Activated CD8-positive, alpha-beta memory T cell treated with anti-CD3 and anti-CD28 coated beads, Interleukin-2, amount 50 U/mL, for 24 hours (primary cell): ENCODE data around the gene VWF.
"Not testable (repeated sequence)": the region's sequence is repeated elsewhere in the genome, so short reads cannot be mapped to it uniquely, and the experiment has no call there.

Experiments used
- DNase-seq: peaks from one replicate; pipeline ENCODE4 v3.0.0-alpha.2; 2020; ENCODE audit errors: extremely low read depth

The VWF gene

DNA sequence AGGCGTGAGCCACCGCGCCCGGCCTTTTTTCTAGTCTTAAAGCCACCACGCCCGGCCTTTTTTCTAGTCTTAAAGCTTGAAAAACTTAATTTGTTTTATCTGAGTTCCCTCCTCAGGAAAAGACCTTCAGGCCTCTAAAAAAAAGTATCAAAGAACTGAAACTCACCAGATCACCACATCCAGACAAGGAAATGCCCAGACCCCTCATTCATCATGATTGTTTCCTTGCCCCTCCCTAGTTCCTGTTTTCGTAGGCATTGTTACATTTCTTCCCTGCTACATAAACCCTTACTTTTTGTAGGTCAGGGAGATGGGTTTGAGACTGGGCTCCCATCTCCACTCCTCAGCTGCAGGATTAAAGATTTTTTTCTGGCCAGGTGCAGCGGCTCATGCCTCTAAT lies 21.1 kb upstream of the VWF start:
- DNase-seq = no peak

DNA sequence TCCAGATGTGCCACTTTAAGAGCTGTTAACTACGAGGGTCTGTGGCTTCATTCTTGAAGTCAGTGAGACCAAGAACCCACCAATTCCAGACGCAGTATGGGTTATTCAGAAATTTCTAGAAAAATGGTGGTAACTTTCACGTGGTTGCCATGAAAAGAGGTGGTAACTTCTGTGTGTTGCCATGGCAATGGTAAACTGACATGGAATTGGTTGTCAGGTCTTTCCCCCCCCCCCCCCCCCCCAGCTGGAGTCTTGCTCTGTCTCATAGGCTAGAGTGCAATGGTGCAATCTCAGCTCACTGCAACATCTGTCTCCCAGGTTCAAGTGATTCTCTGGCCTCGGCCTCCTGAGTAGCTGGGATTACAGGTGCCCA lies 18.8 kb upstream of the VWF start:
- DNase-seq = no peak

DNA sequence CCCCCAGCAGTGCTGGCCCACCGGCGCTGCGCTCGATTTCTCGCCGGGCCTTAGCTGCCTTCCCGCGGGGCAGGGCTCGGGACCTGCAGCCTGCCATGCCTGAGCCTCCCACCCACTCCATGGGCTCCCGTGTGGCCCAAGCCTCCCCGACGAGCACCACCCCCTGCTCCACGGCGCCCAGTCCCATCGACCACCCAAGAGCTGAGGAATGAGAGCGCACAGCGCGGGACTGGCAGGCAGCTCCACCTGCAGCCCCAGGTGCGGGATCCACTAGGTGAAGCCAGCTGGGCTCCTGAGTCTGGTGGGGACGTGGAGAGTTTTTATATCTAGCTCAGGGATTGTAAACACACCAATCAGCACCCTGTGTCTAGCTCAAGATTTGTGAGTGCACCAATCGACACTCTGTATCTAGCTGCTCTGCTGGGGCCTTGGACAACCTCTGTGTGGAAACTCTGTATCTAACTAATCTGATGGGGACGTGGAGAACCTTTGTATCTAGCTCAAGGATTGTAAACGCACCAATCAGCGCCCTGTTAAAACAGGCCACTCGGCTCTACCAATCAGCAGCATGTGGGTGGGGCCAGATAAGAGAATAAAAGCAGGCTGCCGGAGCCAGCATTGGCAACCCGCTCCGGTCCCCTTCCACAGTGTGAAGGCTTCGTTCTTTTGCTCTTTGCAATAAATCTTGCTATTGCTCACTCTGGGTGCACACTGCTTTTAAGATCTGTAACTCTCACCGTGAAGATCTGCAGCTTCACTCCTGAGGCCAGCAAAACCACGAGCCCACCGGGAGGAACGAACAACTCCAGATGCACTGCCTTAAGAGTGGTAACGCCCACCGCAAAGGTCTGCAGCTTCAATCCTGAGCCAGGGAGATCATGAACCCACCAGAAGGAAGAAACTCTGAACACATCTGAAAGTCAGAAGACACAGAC lies 18.2 kb upstream of the VWF start:
- not testable (repeated sequence) for DNase-seq

DNA sequence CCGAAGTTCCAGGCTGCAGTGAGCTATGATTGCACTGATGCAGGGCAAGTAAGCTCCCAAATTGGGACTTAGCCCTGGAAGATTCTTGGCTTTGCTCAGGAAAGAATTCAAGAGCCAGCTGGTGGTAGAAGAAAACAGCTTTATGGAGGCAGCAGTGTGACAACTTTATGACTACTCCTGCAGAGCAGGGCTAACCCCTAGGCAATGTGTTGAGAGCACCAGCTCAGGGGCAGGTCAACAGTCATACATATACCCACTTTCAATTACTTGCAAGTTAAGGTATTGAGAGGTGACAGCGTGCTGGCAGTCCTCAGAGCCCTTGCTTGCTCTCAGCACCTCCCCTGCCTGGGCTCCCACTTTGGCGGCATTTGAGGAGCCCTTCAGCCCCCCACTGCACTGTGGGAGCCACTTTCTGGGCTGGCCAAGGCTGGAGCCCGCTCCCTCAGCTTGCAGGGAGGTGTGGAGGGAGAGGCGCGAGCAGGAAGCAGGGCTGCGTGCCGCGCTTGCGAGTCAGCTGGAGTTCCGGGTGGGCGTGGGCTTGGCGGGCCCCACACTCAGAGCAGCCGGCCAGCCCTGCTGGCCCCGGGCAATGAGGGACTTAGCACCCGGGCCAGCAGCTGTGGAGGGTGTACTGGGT lies 17.4 kb upstream of the VWF start:
- DNase-seq = not testable (repeated sequence)

DNA sequence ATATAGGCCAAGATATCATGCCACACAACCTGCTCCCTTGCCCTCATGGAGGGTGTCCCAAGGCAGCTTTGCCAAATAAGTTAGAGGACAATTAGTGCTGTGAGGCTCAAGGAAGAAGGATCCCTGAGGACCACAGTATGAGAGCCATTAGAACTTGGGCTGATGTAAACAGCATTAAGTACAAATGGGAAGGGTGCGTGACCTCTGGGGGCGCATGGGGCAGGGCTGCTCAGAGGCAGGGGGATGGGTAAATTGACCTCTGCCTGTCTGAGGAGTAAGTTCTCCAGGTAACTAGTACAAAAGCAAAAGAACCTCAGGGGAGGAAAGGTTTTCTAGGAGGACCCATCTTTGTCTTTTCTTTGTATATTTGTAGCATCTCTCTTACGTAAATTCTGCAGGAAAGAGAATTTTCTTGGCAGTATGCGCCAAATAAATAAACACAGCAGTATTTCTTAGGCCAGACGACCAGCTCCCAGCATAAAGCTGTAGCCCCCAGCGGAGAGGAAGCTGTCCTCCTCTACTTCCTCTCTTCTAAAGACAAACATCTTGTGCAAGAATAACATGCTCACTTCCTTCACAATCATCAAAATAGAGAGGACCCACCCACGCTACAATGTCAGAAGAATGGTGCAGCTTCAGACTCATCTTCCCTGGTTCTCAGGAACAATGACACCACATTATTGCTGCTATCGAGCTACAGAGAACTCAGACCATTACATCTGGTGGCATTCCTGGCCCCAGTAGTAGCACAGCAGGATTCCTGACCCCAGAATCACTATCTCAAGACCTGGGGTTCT lies 16.4 kb upstream of the VWF start:
- DNase-seq = no peak

DNA sequence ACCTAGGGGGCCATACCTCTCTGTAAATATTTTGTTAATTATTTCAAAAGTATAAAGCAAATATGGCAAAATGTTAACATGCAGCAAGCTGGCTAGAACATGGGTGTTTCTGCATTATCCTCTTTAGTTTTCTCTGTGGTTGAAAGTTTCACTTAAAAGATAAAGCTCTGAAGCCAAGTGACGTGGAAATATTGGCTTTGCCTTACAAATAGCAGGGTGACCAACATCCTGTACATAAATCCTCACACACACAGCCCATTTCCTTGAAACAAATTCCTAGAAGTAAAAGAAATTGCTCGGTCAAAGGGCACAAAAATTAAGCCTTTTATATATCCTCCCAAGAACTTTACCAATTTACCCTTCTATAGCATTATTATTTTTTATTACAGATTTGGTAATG lies 10.6 kb upstream of the VWF start:
- DNase-seq = no peak

DNA sequence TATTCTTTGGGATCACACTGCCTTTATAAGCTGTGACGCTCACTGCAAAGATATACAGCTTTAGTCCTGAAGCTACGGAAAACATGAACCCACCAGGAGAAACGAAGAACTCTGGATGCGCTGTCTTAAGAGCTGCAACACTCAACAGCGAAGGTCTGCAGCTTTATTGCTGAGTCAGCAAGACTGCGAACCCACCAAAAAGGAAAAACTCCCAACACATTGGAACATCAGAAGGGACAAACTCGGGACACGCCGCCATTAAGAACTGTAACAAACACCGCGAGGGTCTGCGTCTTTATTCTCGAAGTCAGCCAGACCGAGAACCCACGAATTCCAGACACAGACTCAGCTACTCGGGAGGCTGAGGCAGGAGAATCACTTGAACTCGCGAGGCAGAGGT lies 9.2 kb upstream of the VWF start:
- DNase-seq = no peak

DNA sequence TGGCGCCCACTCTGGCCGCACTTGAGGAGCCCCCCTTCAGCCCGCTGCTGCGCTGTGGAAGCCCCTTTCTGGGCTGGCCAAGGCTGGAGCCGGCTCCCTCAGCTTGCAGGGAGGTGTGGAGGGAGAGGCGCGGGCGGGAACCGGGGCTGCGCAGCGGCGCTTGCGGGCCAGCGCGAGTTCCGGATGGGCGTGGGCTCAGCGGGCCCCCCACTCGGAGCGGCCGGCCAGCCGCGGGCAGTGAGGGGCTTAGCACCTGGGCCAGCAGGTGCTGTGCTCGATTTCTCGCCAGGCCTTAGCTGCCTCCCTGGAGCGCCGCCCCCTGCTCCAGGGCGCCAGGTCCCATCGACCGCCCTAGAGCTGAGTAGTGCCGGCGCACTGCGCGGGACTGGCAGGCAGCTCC lies 8.0 kb upstream of the VWF start:
- DNase-seq = no peak

DNA sequence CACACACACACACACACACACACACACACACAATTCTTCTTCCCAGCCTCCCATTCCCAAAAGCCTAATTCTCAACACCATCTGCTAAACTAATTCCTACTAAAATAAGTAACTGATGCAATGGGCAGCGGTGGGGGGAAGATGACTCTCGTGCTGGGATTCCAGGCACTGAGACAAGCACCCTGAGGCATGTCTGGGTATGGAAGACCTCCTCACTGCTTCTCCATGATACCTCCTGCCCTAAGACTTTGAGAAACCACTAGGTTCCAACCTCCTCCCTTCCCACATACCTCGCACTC lies 789 bp upstream of the VWF start:
- DNase-seq = no peak

DNA sequence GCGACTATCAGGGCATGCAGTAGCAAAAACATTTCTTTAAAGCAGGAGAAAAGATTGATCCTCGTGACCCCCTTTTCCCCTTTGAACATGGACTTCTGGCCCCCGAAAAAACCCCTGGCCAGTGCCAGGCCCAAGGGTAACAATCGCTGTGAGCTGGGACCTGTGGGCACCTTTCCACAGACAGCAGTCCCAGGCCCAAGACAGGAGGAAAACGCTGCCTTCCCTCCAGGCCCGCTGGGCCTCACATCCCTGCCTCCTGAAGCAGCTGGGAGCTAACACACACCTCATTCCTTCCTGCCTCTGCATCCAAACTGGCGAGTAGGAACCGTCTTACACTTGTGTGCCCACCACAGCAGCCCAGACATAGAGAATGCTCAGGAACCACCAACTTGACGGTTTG lies 1.2 kb downstream of the VWF start:
- DNase-seq = no peak

DNA sequence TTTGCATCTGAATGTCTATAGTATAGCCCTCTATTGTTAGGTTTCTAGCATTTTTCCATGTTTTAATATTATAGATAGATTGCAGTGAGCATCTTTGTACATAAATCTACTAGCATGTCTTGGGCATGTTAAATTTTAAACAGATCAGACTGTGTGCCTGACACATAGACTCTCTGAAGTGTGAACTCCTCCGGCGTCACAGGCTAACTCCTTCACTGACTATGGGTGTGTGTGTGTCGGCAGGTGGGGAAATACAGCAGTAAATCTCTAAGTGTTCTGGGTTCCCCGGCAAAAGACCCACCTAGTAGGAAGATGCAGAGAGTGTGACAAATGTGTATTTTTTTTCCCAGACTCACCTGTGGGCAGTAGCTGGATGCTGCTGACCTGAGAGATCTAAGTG lies 2.3 kb downstream of the VWF start:
- no peak for DNase-seq

DNA sequence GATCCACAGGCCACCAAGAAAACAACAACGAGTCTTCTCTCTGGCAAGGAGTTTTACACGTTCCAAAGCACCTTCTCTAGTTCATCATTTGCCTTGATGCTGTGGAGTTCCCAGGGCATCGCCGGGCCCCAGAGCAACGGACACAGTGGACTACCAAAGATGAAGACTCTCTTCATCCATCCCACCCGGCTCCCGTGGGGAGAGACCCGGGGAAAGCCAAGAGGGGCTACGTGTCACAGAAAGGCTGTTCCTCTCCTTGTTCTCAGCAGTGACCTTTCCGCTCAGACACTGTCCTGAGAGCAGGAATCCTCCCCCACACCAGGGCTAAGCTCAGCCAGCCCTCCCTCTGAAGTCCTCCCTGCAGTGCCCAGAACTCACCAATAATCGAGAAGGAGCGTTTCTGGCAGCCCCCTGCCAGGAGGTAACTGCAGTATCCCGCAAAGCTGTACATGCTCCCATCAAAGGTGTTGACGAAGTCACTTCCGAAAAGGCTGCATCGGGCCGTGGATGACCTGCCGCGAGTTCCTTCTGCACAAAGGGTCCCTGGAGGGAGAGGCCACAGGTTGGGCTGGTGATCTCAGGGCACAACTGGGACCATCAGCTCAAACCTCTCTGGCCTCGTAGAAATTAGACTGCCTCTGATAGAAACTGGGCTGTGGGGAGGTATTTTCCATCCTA lies 3.5 kb downstream of the VWF start:
- DNase-seq = no peak

DNA sequence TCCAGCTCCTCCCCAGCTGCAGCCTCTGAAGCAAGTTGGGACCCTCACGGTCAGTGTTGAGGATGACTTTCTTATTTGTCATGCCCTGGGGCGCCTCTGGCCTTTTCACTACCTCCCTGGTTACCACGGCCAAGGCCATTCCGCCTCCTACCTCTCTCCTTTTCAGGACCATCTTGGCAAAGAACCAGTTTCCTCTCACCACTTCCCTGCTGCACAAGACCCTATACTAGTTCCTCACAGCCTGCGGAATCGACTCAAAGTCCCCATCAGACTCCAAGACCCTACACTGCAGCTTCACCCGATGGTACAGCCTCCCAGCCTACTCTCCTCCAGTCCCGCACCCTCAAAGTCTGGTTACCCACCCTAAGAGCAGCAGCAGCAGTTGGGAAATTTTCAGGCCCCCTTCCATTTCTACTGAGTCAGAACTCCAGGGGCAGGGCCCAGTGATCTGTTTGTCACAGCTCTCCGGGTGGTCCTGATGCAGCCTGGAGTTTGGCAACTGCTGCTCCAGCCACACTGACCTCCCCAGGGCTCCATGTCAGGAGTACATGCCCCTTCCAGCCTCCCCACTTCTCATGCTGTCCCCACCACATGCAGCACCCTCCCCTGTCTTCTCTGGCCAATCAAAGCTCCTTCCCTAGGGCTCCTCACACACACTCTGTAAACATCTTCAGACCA lies 5.4 kb downstream of the VWF start:
- DNase-seq = no peak

DNA sequence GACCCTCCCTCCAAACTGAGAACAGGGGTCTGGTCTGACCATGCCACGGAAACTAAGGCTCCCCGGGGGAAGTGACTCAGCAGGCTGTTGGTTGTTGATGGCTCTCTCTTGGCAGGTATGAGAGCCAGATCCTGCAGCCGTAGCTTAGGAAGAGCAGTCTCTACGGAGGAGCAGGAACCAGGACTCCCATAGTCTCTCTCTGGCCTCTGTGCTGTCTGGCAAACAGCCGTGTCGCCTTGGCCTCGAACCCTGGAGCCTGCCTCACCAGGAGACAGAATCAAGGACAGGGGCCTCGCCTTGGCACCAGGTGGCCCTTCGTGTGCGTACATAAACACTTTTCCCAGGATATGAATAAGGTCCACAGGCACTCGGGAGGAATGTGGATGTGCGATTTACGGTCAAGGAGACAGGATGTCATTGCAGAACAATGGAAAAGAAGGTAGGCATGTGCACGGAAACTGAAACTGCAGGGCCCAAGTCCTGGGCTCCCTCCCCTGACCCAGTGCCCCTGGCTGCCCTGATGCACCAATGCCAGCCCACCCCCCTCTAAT lies 7.9 kb downstream of the VWF start:
- DNase-seq = no peak

DNA sequence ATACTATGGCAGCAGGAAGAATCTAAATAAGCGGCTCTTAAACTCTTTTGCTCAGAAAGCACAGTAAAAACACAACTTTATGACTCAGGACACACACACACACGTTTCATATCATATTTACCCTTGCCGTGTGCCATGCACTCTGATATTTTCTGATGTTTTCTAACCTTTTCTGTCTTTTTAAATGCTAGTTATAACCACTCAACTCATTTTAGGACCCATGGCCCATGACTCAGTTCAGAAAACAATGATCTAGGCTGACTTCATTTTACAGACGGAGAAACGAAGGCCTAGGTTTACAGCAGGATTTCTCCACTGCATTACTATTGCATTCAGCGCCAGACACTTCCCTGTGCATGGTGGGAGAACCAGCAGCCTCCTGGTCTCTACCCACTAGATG lies 9.1 kb downstream of the VWF start:
- DNase-seq = no peak

DNA sequence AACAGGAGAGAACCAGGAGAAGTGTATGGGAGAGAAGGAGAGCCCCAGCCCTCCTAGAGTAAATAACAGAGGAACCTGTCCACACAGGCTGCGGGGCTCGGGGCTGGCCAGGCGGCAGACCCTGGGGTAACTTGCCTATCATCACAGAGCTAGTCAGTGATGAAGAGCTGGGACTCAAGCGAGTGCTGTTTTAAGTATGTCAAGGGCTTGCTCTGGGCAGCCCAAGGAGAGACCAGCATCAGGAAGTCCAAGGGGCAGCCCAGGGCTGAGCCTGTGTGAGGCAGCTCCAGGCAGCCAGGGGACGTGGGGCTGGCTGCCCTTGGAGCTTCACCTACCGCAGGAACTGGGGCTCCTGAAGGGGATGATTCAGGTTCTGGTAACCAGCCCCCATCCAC lies 10.0 kb downstream of the VWF start:
- DNase-seq = no peak

DNA sequence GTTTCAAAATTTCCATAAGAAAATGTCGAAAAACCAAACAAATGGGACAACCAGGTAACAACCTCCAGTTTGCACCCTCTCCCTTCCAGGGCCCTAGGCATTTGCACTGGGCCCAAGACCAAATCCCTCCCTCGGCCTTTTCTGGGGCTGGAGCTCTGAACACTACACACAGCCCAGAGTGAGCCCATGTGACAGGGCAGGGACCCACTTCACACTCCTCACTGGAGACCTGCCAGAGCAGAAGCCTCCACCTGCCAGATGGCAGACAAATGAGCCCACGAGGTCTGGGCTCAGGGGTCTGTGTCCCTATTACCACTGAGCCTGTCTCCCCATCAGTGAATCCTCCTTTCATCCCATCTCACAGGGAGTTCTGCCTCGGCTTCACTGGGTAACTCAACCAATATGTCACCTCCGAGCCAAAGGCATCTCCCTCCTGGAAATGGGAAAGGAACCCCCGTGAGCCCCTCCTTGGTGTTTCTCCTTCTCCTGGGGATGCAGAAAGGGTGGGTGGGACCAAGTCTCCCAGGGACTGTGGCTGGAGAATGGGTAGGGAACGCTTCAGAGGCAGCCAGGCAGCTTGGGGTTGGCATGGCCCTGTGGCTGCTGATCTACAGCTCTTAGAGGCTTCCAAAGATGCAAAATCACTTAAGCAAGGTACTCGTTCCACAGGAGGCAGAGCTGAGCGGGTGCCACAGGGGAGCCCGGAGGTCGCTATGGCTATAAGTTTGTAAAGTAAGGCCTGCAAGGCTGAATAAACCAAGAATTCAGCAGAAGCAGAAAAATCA lies 10.6 kb downstream of the VWF start:
- DNase-seq = no peak

DNA sequence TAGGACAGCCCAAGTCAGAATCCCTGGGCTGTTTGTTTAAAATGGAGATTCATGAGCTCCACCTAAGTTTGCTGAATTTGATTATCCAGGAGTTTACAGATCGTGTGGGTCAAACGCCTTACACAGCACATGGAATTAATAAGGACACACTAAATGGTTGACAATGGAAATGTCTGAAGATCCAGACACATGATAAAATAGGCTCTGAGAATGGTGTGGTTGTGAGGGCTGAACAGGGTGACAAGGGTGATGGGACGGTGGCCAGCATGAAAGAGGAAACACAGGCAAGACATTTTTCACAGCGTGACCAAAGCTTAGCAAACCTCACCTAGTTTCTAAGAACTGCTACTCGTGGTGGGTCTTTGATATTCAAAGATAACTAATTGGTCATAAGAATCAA lies 12.5 kb downstream of the VWF start:
- DNase-seq = no peak

DNA sequence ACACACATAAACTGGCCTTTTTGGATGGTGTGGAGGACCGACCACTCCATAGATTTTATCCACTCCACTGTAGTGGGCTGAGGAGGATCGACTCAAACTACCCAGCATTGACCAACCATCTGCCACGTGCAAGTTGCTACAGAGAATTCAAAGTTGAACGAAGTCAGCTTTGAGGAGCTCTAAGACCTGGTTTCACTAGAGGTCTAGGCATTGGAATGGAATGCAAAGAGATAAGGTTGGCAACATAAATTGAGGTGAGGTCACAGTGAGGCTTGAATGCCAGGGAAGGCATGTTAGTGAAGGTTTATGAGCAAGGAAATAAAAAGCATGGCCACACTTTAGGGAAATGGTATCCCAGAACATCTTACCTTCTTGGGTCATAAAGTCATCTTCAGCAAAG lies 14.5 kb downstream of the VWF start:
- DNase-seq = no peak

DNA sequence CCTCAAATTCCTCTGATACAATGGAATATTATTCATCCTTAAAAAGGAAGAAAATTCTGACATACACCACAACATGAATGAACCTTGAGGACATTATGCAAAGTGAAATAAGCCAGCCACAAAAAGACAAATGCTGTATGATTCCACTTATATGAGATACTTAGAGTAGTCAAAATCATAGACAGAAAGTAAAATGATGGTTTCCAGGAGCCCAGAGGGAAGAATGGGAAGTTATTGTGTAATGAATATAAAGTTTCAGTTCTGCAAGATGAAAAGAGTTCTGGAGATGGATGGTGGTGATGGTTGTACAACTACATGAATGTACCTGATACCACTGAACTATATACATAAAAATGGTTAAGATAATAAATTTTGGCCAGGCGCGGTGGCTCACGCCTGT lies 18.3 kb downstream of the VWF start:
- no peak for DNase-seq

DNA sequence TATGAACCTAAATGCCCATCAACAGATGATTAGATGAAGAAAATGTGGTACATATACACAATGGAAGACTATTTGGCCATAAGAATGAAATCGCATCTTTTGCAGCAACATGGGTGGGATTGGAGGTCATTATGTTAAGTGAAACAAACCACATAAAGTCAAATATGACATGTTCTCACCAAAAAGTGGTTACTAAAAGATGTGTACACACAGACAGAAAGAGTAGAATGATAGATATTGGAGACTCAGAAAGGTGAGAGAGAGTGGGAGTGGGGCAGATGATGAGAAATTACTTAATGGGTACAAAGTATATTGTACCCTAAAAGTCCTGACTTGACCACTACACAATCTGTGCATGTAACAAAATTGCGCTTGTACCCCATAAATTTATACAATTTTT lies 19.6 kb downstream of the VWF start:
- no peak for DNase-seq
